ENCODE results near the gene ALK.

- TF ChIP-seq CTCF (IDR thresholded peaks at IDR 0.05; ENCODE audit: low read length) (no peak), EZH2 (IDR thresholded peaks at IDR 0.05; ENCODE audit: borderline replicate concordance, low read length) (no peak)
Measured at GRCh38 chr2:29482348-29482747, 439.0 kb downstream of the ALK start.
